Dedifferentiated amniotic fluid mesenchymal stem cell (primary cell): ENCODE data around the gene RAB42.
A peak's percentile ranks its signal among the peaks of the same experiment; 100 is the strongest.
"Not testable (repeated sequence)": the region's sequence is repeated elsewhere in the genome, so short reads cannot be mapped to it uniquely, and the experiment has no call there.

Experiments used
- DNase-seq: peaks from one replicate; pipeline ENCODE4 v3.0.0-alpha.2; 2016; ENCODE audit errors: extremely low spot score

The RAB42 gene

GRCh38 chr1:28591708-28592320, at the start of gene RAB42:
RAB42 (plus strand) TSS chr1:28592265; CDS start chr1:28592512, 247 bp downstream.
- no peak for DNase-seq

- no peak for DNase-seq
Measured at GRCh38 chr1:28545246-28545628, 46.8 kb upstream of the RAB42 start.

GRCh38 chr1:28548318-28548717, 43.7 kb upstream of the RAB42 start:
- DNase-seq: no peak

GRCh38 chr1:28551381-28551780, 40.7 kb upstream of the RAB42 start:
- no peak for DNase-seq

GRCh38 chr1:28552758-28553663, 39.1 kb upstream of the RAB42 start, which contains the start of gene TRNAU1AP:
TRNAU1AP (plus strand) TSS chr1:28553085; CDS start chr1:28553111, 26 bp downstream.
- peak; percentile 96 for DNase-seq

- DNase-seq: no peak
Measured at GRCh38 chr1:28560886-28561285, 31.2 kb upstream of the RAB42 start.

GRCh38 chr1:28564310-28564709, 27.8 kb upstream of the RAB42 start:
- DNase-seq: no peak

- DNase-seq: no peak
Measured at GRCh38 chr1:28565040-28565439, 27.0 kb upstream of the RAB42 start.

- no peak for DNase-seq
Measured at GRCh38 chr1:28565726-28566125, 26.3 kb upstream of the RAB42 start.

- no peak for DNase-seq
Measured at GRCh38 chr1:28566931-28567330, 25.1 kb upstream of the RAB42 start.

- no peak for DNase-seq
Measured at GRCh38 chr1:28571911-28572310, 20.2 kb upstream of the RAB42 start.

GRCh38 chr1:28572891-28573290, 19.2 kb upstream of the RAB42 start:
- not testable (repeated sequence) for DNase-seq

- DNase-seq: no peak
Measured at GRCh38 chr1:28573564-28573963, 18.5 kb upstream of the RAB42 start.

- DNase-seq: no peak
Measured at GRCh38 chr1:28577052-28577678, 14.9 kb upstream of the RAB42 start.

- DNase-seq: no peak
Measured at GRCh38 chr1:28577738-28578536, 14.1 kb upstream of the RAB42 start.

- DNase-seq: no peak
Measured at GRCh38 chr1:28578696-28579218, 13.3 kb upstream of the RAB42 start.

- no peak for DNase-seq
Measured at GRCh38 chr1:28579401-28579800, 12.7 kb upstream of the RAB42 start.

GRCh38 chr1:28580722-28581530, 11.1 kb upstream of the RAB42 start:
- DNase-seq: no peak

GRCh38 chr1:28581531-28582247, 10.4 kb upstream of the RAB42 start:
- DNase-seq: peak; percentile 93

GRCh38 chr1:28582248-28582615, 9.8 kb upstream of the RAB42 start:
- no peak for DNase-seq
